ENCODE results near the gene FHOD3. TPM values are rescaled to one million over a fixed set of nuclear protein-coding genes. Genes with fewer than 3 reads are reported as not detected.

The FHOD3 gene
- total RNA-seq, 1 donor from 2014 or later = 5.6 TPM

DNA sequence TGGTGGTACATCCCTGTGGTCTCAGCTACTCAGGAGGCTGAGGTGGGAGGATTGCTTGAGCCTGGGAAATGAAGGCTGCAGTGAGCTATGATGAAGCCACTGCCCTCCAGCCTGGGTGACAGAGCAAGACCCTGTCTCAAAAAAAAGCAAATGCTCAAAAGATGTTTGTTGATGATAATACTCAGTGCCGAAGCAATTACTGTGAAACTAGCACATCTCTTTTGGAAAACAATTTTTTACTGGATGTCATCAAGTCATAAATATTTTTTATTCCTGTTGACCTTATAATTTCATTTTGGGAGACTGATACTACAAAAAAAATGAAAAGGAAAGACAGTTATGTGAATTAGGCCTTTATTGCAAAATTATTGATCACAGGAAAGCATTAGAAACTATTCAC is 34.5 kb upstream of the FHOD3 start:
- Histone ChIP-seq H3K27me3 (no peaks in the 10 kb centered on the region), H3K27ac (no peak overlapping the region), H3K36me3 (no peaks in the 10 kb centered on the region), H3K4me1 (no peaks in the 10 kb centered on the region), H3K9me3 (no peaks in the 10 kb centered on the region), H3K4me3 (no peak overlapping the region)
- TF ChIP-seq, protein P1, sequence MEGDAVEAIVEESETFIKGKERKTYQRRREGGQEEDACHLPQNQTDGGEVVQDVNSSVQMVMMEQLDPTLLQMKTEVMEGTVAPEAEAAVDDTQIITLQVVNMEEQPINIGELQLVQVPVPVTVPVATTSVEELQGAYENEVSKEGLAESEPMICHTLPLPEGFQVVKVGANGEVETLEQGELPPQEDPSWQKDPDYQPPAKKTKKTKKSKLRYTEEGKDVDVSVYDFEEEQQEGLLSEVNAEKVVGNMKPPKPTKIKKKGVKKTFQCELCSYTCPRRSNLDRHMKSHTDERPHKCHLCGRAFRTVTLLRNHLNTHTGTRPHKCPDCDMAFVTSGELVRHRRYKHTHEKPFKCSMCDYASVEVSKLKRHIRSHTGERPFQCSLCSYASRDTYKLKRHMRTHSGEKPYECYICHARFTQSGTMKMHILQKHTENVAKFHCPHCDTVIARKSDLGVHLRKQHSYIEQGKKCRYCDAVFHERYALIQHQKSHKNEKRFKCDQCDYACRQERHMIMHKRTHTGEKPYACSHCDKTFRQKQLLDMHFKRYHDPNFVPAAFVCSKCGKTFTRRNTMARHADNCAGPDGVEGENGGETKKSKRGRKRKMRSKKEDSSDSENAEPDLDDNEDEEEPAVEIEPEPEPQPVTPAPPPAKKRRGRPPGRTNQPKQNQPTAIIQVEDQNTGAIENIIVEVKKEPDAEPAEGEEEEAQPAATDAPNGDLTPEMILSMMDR (IDR thresholded peaks at IDR 0.05) = no peak
- TF ChIP-seq POLR2AphosphoS5 (IDR thresholded peaks at IDR 0.05; ENCODE audit: insufficient read depth in 1 of 2, low read depth in 1 of 2) (no peak), POLR2A (IDR thresholded peaks at IDR 0.05) (no peak)
- intact Hi-C loops (cut with DNase I) = no loop called here
- DNase-seq (ENCODE audit: extremely low spot score in 2 of 2) = no peak

DNA sequence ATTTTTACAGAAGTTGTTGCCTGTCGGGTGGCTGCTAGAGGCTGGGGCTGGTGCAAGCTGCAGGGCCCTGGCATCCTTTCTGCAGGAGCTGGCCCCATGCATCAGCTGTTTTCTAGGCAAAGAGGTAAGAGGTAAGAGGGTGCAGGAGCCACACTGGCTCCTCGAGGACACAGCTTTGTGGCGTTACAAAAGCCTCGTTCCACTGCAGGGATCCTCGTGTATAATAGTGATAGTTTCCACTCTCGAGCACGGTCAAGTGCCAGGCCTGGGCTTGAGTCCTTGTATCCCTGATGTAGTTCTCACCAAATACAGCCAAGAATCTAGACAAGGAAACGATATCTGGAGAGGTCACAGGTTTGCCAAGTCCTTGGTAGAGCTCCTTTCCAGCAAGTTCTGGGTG is 33.2 kb upstream of the FHOD3 start:
- DNase-seq (ENCODE audit: extremely low spot score in 2 of 2) = peak in 1 of 2 donors; percentile 58
- TF ChIP-seq POLR2A (IDR thresholded peaks at IDR 0.05) (no peak), POLR2AphosphoS5 (IDR thresholded peaks at IDR 0.05; ENCODE audit: insufficient read depth in 1 of 2, low read depth in 1 of 2) (no peak)
- TF ChIP-seq, protein P1 (IDR thresholded peaks at IDR 0.05) = no peak
- Histone ChIP-seq H3K9me3 (no peaks in the 10 kb centered on the region), H3K4me1 (no peaks in the 10 kb centered on the region), H3K4me3 (no peak overlapping the region), H3K27me3 (no peaks in the 10 kb centered on the region), H3K36me3 (no peaks in the 10 kb centered on the region), H3K27ac (no peak overlapping the region)
- intact Hi-C loops (cut with DNase I) = no loop called here

DNA sequence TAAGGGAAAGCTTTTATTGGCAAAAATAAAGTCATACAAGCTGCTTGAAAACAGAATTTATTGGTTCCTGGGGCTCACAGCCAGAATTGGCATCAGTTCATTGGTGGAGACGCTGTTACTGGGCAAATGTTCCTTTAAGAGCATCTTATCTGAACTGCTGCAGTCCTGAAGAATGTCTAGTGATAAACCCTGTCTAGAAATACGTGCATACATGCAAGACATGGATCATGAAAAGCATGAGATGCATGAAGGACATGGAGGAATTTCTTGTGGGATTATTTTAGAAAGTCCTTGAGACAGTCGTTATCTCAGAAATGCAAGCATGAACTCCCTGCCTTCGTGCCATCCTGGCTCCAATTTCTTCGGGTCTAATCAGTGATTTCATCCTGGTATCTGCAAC is 32.5 kb upstream of the FHOD3 start:
- no peak overlapping the region for H3K4me3 ChIP-seq
- H3K27ac ChIP-seq = no peak overlapping the region
- intact Hi-C loops (cut with DNase I) = loop anchor here (5.0 kb wide), 1 partner anchor 103 kb away; no protein-coding TSS in a partner anchor
- H3K4me1 ChIP-seq = no peaks in the 10 kb centered on the region
- DNase-seq (ENCODE audit: extremely low spot score in 2 of 2) = peak in 1 of 2 donors; percentile 32
- TF ChIP-seq POLR2A (IDR thresholded peaks at IDR 0.05) (no peak), POLR2AphosphoS5 (IDR thresholded peaks at IDR 0.05; ENCODE audit: insufficient read depth in 1 of 2, low read depth in 1 of 2) (no peak)
- TF ChIP-seq, protein P1 (IDR thresholded peaks at IDR 0.05) = no peak
- no peaks in the 10 kb centered on the region for H3K27me3 ChIP-seq
- H3K36me3 ChIP-seq = no peaks in the 10 kb centered on the region
- no peaks in the 10 kb centered on the region for H3K9me3 ChIP-seq

DNA sequence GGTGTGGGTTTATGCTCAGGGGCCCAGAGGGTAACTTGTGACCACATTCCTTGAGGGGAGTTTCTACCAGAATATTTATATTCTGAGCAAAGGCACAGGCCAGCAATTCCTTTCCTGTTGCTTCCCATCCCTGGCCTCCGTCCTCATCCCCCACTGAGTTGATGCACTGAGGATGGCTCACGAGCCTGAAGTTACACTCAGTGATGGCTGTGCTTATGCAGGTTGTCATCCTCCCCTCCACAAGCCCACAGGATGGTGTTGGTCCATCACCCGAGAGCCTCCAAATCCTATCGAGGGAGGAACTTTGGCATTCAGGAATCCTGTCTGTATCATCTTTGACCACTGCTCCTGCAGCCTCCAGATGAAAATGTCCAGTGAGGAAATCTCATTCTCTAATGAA is 28.4 kb upstream of the FHOD3 start:
- no peaks in the 10 kb centered on the region for H3K4me1 ChIP-seq
- no peaks in the 10 kb centered on the region for H3K36me3 ChIP-seq
- intact Hi-C loops (cut with DNase I) = loop anchor here (5.0 kb wide), 1 partner anchor 107 kb away; no protein-coding TSS in a partner anchor

DNA sequence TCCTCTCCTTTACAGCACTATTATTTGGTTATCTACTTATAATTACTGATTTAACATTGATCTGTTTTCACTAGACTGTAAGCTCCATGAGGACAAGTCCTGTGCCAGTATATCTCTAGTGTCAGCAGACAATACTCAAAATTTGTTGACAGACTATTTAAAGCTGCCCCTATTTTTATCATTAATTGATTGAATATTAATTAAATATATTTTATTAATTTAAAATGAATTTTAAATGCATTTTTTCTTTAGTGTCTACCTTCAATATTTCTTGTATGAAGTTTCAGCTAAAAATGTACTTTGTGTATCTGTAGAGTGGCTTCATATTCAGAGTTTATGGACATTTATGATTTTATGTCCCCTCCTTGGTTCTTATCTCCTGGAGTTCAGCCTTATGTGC is 26.4 kb upstream of the FHOD3 start:
- TF ChIP-seq, protein P1 (IDR thresholded peaks at IDR 0.05) = no peak
- TF ChIP-seq POLR2A (IDR thresholded peaks at IDR 0.05) (no peak), POLR2AphosphoS5 (IDR thresholded peaks at IDR 0.05; ENCODE audit: insufficient read depth in 1 of 2, low read depth in 1 of 2) (no peak)
- H3K4me1 ChIP-seq = no peaks in the 10 kb centered on the region
- H3K27me3 ChIP-seq = no peaks in the 10 kb centered on the region
- intact Hi-C loops (cut with DNase I) = no loop called here
- DNase-seq (ENCODE audit: extremely low spot score in 2 of 2) = no peak
- H3K4me3 ChIP-seq = no peak overlapping the region
- H3K27ac ChIP-seq = no peak overlapping the region
- H3K9me3 ChIP-seq = no peaks in the 10 kb centered on the region
- no peaks in the 10 kb centered on the region for H3K36me3 ChIP-seq

More for the DNA sequence above, 28.4 kb upstream of the FHOD3 start:
- no peaks in the 10 kb centered on the region for H3K9me3 ChIP-seq
- no peak overlapping the region for H3K4me3 ChIP-seq
- no peaks in the 10 kb centered on the region for H3K27me3 ChIP-seq
- TF ChIP-seq POLR2AphosphoS5 (IDR thresholded peaks at IDR 0.05; ENCODE audit: insufficient read depth in 1 of 2, low read depth in 1 of 2) (no peak), POLR2A (IDR thresholded peaks at IDR 0.05) (no peak)
- TF ChIP-seq, protein P1 (IDR thresholded peaks at IDR 0.05) = no peak
- no peak for DNase-seq (ENCODE audit: extremely low spot score in 2 of 2)
- H3K27ac ChIP-seq = no peak overlapping the region
